HCT116 (cell line): ENCODE results near the gene PIP4K2B. TPM values are rescaled to one million over a fixed set of nuclear protein-coding genes. Genes with fewer than 3 reads are reported as not detected.
A peak's percentile ranks its signal among the peaks of the same experiment; 100 is the strongest.

Experiments
- ATAC-seq: fragments of 200-7000 bp; cut with Tn5 transposase; 2 replicates; pipeline ENCODE4 v1.9.1; 2020; ENCODE audit warnings: mild to moderate bottlenecking, moderate library complexity
- BruUV-seq: library from RNA; stranded (reverse); fragments of 400-500 nt; replicated peaks from 2 replicates; lab custom pipeline; 2021; lab: Mats Ljungman, UMichigan
- CTCF ChIA-PET: fragments of 300-600 bp; sonication (Branson Sonifier 250); formaldehyde crosslinking; loops from one replicate; lab custom pipeline; 2021; ENCODE audit warnings: antibody characterized with exemption; lab: Charles Lee
- POLR2A ChIA-PET: fragments of 300-600, 350-600 bp; sonication (Branson Sonifier 250); formaldehyde crosslinking; loops from one replicate; lab custom pipeline; 2021; ENCODE audit warnings: antibody characterized with exemption; lab: Charles Lee
- RAD21 ChIA-PET, 2 experiments: fragments of 300-600 bp; sonication (Branson Sonifier 250); formaldehyde crosslinking; loops; one replicate each; lab custom pipeline; 2023; ENCODE audit warnings: low total read pairs in 2 of 2; ENCODE audit not compliant: uncharacterized antibody in 2 of 2, unreplicated experiment in 2 of 2, low non-redundant PET in 1 of 2; lab: Charles Lee
- DNase-seq: peaks from one replicate; pipeline ENCODE4 v3.0.0-alpha.2; 2010; ENCODE audit warnings: low read depth, low spot score
- H2AFZ ChIP-seq: fragments of 200-600 bp; shearing (Covaris generic), sonication (generic); 2 replicates; pipeline ENCODE4 v1.6.1; 2017; ENCODE audit warnings: low read depth, mixed run types, mixed read lengths, antibody characterized with exemption, low read length; ENCODE audit not compliant: poor library complexity, severe bottlenecking
- H3K27ac ChIP-seq: 2 replicates; pipeline ENCODE4 v1.5.1; 2012; ENCODE audit warnings: low read depth, low read length
- H3K27me3 ChIP-seq: fragments of 200-600 bp; sonication (generic); 2 replicates; pipeline ENCODE4 v1.6.1; 2016; ENCODE audit warnings: mixed run types, low read length, mixed read lengths; ENCODE audit not compliant: insufficient read depth
- H3K36me3 ChIP-seq, 2 experiments: fragments of 200-500 bp in 1 of 2; fragments of 200-600 bp in 1 of 2; sonication (Bioruptor generic) in 1 of 2; sonication (generic) in 1 of 2; 2 replicates each; pipeline versions ENCODE4 v1.5.1 to v1.6.1; 2014 to 2016; ENCODE audit warnings: low read length in 2 of 2, inconsistent platforms in 1 of 2, mixed read lengths in 1 of 2, mixed run types in 1 of 2; ENCODE audit not compliant: insufficient read depth in 2 of 2, control insufficient read depth in 1 of 2
- H3K4me1 ChIP-seq, 2 experiments: fragments of 200-600 bp in 1 of 2; sonication (generic) in 1 of 2; 2 replicates each; pipeline versions ENCODE4 v1.5.1 to v1.6.1; 2012 to 2017; ENCODE audit warnings: low read length in 2 of 2, inconsistent platforms in 1 of 2, mild to moderate bottlenecking in 1 of 2, mixed read lengths in 1 of 2, mixed run types in 1 of 2, moderate library complexity in 1 of 2; ENCODE audit not compliant: insufficient read depth in 2 of 2, control insufficient read depth in 1 of 2
- H3K4me2 ChIP-seq: fragments of 200-600 bp; sonication (generic); 2 replicates; pipeline ENCODE4 v1.6.1; 2017; ENCODE audit warnings: mixed run types, low read length, mixed read lengths
- H3K4me3 ChIP-seq, 2 experiments: fragments of 200-600 bp in 1 of 2; sonication (generic) in 1 of 2; replicated peaks in 1 of 2; 2 replicates each; pipeline ENCODE4 v1.5.1; 2011 to 2016; ENCODE audit warnings: low read length in 2 of 2, control low read depth in 1 of 2, low read depth in 1 of 2, mild to moderate bottlenecking in 1 of 2, mixed read lengths in 1 of 2, mixed run types in 1 of 2
- H3K79me2 ChIP-seq: fragments of 200-600 bp; sonication (generic); 2 replicates; pipeline ENCODE4 v1.6.1; 2017; ENCODE audit warnings: mild to moderate bottlenecking, mixed run types, low read length, moderate library complexity, mixed read lengths; ENCODE audit not compliant: insufficient read depth
- H3K9ac ChIP-seq: fragments of 200-600 bp; sonication (generic); 2 replicates; pipeline ENCODE4 v1.6.1; 2016; ENCODE audit warnings: low read length, mixed read lengths
- H3K9me2 ChIP-seq: fragments of 200-600 bp; sonication (generic), shearing (Covaris generic); 2 replicates; pipeline ENCODE4 v1.6.1; 2017; ENCODE audit warnings: mixed run types, mild to moderate bottlenecking, moderate library complexity; ENCODE audit not compliant: insufficient read depth
- H3K9me3 ChIP-seq, 2 experiments: fragments of 200-500 bp in 1 of 2; fragments of 200-600 bp in 1 of 2; sonication (Bioruptor generic) in 1 of 2; sonication (generic) in 1 of 2; 2 replicates each; pipeline ENCODE4 v1.6.1; 2014 to 2017; ENCODE audit warnings: low read length in 2 of 2, mixed read lengths in 2 of 2, inconsistent platforms in 1 of 2, low read depth in 1 of 2, mild to moderate bottlenecking in 1 of 2, mixed run types in 1 of 2, moderate library complexity in 1 of 2; ENCODE audit not compliant: control insufficient read depth in 1 of 2, insufficient read depth in 1 of 2
- H4K20me1 ChIP-seq: fragments of 200-600 bp; sonication (generic), shearing (Covaris generic); 2 replicates; pipeline ENCODE4 v1.6.1; 2017; ENCODE audit warnings: mixed run types, mild to moderate bottlenecking, moderate library complexity; ENCODE audit not compliant: insufficient read depth
- CBX3 ChIP-seq: IDR thresholded peaks from 2 replicates; pipeline ENCODE4 v1.6.1; 2012; ENCODE audit warnings: low read depth
- EZH2 ChIP-seq: fragments of 200-600 bp; sonication (generic); IDR thresholded peaks from 2 replicates; pipeline ENCODE4 v1.6.1; 2017; ENCODE audit warnings: antibody characterized with exemption, mixed run types
- EZH2phosphoT487 ChIP-seq: fragments of 200-600 bp; IDR thresholded peaks from 2 replicates; pipeline ENCODE4 v1.6.1; 2018; ENCODE audit warnings: antibody characterized with exemption, borderline replicate concordance
- FOSL1 ChIP-seq: IDR thresholded peaks from 2 replicates; pipeline ENCODE4 v1.6.1; 2012; ENCODE audit warnings: low read depth
- POLR2AphosphoS5 ChIP-seq: IDR thresholded peaks from 2 replicates; pipeline ENCODE4 v1.6.1; 2011; ENCODE audit warnings: mild to moderate bottlenecking, low read depth, low read length, moderate library complexity
- RAD21 ChIP-seq: IDR thresholded peaks from 2 replicates; pipeline ENCODE4 v1.6.1; 2012; ENCODE audit warnings: low read depth, mild to moderate bottlenecking
- TCF7L2 ChIP-seq: IDR thresholded peaks from 2 replicates; pipeline ENCODE4 v1.7.0; 2011; ENCODE audit warnings: borderline replicate concordance, inconsistent platforms; ENCODE audit not compliant: insufficient read depth, insufficient read length; ENCODE audit errors: extremely low read depth
- intact Hi-C: fragments of 100-400 bp; cut with micrococcal nuclease; formaldehyde crosslinking; loops from 2 replicates; pipeline ENCODE4 v1.10.0; 2022
- total RNA-seq: library from RNA; stranded (reverse); gene quantifications from one replicate; pipeline ENCODE4 v1.2.1, GENCODE V29; 2021; ENCODE audit not compliant: unreplicated experiment
- TF ChIP-seq, protein P1 (sequence below), 3 experiments: fragments of 200-600 bp in 1 of 3; sonication (generic) in 1 of 3; IDR thresholded peaks in 2 of 3; conservative IDR thresholded peaks in 1 of 3; 2 replicates each; pipeline ENCODE4 v1.5.1; 2012 to 2017; ENCODE audit warnings: low read depth in 2 of 3, low read length in 2 of 3, antibody characterized with exemption in 1 of 3, borderline replicate concordance in 1 of 3, control low read depth in 1 of 3, mild to moderate bottlenecking in 1 of 3, mixed read lengths in 1 of 3, mixed run types in 1 of 3, moderate library complexity in 1 of 3; ENCODE audit not compliant: insufficient read depth in 1 of 3

The PIP4K2B gene
- total RNA-seq, 1 experiment from 2014 or later = 40.3 TPM

DNA sequence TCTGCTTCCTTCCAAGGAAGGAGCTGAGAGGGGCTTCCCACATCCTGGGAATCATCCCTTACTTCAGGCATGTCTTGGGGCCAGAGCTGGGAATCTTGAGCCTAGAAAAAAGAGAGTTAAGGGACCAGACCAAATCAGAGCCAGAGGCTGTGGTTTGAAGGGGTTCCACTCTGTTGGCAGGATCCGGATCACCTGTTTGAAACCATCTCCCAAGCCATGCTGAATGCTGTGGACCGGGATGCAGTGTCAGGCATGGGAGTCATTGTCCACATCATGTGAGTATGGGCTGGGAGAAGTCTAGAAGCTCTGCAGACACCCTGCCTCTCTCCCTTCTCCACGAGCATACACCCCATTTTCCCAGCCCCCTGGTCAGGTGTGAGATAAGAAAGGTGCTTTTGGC is 37.1 kb downstream of the PIP4K2B start (continued):
- no peak for TF ChIP-seq EZH2phosphoT487
- TF ChIP-seq POLR2AphosphoS5 = no peak

DNA sequence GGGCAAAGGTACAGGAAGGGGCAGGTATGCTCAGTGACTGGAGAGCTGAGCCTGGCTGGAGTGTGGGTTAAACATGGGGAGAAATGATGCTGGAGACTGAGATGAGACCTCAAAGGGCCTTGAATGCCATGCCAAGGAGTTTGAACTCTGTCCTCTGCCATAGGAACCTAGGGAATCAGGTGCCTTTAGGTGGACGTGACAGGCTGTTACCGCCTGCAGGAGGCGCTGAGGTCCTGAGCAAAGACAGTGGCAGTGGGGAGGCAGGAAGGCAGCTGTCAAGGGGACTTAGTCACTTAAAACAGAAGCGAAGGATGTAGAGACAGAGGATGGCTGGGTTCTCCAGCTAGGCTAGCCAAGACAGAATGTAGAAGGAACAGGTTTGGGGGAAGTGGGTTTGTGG is 37.7 kb downstream of the PIP4K2B start:
- H3K4me2 ChIP-seq = no peak overlapping the region
- TF ChIP-seq FOSL1 (no peak), EZH2 (no peak), TCF7L2 (no peak), RAD21 (peak; percentile 68), CBX3 (no peak)
- TF ChIP-seq, protein P1, sequence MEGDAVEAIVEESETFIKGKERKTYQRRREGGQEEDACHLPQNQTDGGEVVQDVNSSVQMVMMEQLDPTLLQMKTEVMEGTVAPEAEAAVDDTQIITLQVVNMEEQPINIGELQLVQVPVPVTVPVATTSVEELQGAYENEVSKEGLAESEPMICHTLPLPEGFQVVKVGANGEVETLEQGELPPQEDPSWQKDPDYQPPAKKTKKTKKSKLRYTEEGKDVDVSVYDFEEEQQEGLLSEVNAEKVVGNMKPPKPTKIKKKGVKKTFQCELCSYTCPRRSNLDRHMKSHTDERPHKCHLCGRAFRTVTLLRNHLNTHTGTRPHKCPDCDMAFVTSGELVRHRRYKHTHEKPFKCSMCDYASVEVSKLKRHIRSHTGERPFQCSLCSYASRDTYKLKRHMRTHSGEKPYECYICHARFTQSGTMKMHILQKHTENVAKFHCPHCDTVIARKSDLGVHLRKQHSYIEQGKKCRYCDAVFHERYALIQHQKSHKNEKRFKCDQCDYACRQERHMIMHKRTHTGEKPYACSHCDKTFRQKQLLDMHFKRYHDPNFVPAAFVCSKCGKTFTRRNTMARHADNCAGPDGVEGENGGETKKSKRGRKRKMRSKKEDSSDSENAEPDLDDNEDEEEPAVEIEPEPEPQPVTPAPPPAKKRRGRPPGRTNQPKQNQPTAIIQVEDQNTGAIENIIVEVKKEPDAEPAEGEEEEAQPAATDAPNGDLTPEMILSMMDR (IDR thresholded peaks at IDR 0.05 in 2 of 3, conservative IDR thresholded peaks at IDR 0.05 in 1 of 3; ENCODE audit: borderline replicate concordance in 1 of 3, insufficient read depth in 1 of 3, low read depth in 2 of 3, low read length in 2 of 3) = peak in 2 of 3 experiments; percentile 65 to 72; a peak in 5 of 6 replicates
- H3K9me3 ChIP-seq = no peaks in the 10 kb centered on the region
- DNase-seq (peak; percentile 34), ATAC-seq (peak; percentile 87)
- H3K9me2 ChIP-seq = no peaks in the 10 kb centered on the region
- H2AFZ ChIP-seq = no peak overlapping the region
- no peak overlapping the region for H3K4me3 ChIP-seq
- CTCF ChIA-PET = interaction anchor here (0.8 to 1.2 kb wide), 2 partner anchors 10 to 26 kb away, joined by 3 to 4 read pairs; no protein-coding TSS in a partner anchor
- BruUV-seq = no TSS peak
- H4K20me1 ChIP-seq = peaks cover 4% of the 10 kb centered on the region; the same call in 1 of the 2 replicates
- intact Hi-C loops = no loop called here
- peaks cover 42 to 59% of the 10 kb centered on the region in 2 experiments for H3K36me3 ChIP-seq
- H3K79me2 ChIP-seq = peaks cover 46% of the 10 kb centered on the region
- H3K9ac ChIP-seq = no peak overlapping the region
- no peaks in the 10 kb centered on the region for H3K27me3 ChIP-seq
- RAD21 ChIA-PET = interaction anchor here (0.5 to 0.7 kb wide), 2 partner anchors 72 to 214 kb away, joined by 3 read pairs; no protein-coding TSS in a partner anchor
- H3K4me1 ChIP-seq = no peaks in the 10 kb centered on the region
- POLR2A ChIA-PET = no interaction called here
- no peak overlapping the region for H3K27ac ChIP-seq
